IMR-90 (cell line): ENCODE data around the gene GCN1. TPM values are rescaled to one million over a fixed set of nuclear protein-coding genes. Genes with fewer than 3 reads are reported as not detected.

Source experiments
- ATAC-seq: fragments of 200-7000 bp; cut with Tn5 transposase; 2 replicates; pipeline ENCODE4 v1.9.1; 2020; ENCODE audit warnings: low read depth, mild to moderate bottlenecking, moderate library complexity
- BruUV-seq: library from RNA; stranded (reverse); fragments of 400-500 nt; replicated peaks from 2 replicates; lab custom pipeline; 2021; lab: Mats Ljungman, UMichigan
- CTCF ChIA-PET: fragments of 300-600 bp; formaldehyde crosslinking; extraction: SDS; loops from one replicate; lab custom pipeline; 2021; ENCODE audit warnings: antibody characterized with exemption; lab: Yijun Ruan, JAX
- POLR2A ChIA-PET: fragments of 300-600 bp; sonication (Branson Sonifier 250); formaldehyde crosslinking; loops from one replicate; lab custom pipeline; 2022; ENCODE audit warnings: antibody characterized with exemption; ENCODE audit not compliant: unreplicated experiment; lab: Charles Lee
- DNase-seq: peaks from one replicate; pipeline ENCODE4 v3.0.0; 2013
- H2AFZ ChIP-seq: replicated peaks from 2 replicates; pipeline ENCODE3; 2013; ENCODE audit warnings: low read length, mild to moderate bottlenecking; ENCODE audit not compliant: poor library complexity
- H2AK5ac ChIP-seq: 2 replicates; pipeline ENCODE4 v1.6.1; 2013; ENCODE audit warnings: low read depth, low read length, inconsistent platforms
- H2AK9ac ChIP-seq: replicated peaks from 2 replicates; pipeline ENCODE3; 2013; ENCODE audit warnings: mild to moderate bottlenecking, low read depth, low read length, moderate library complexity; ENCODE audit not compliant: poor library complexity
- H2BK120ac ChIP-seq: 2 replicates; pipeline ENCODE4 v1.6.1; 2013; ENCODE audit warnings: low read depth, low read length, inconsistent platforms
- H2BK15ac ChIP-seq: 3 replicates; pipeline ENCODE4 v1.6.1; 2013; ENCODE audit warnings: low read depth, low read length, inconsistent platforms
- H2BK20ac ChIP-seq: 2 replicates; pipeline ENCODE4 v1.6.1; 2013; ENCODE audit warnings: low read depth, mild to moderate bottlenecking, inconsistent platforms, low read length, moderate library complexity
- H2BK5ac ChIP-seq: 2 replicates; pipeline ENCODE4 v1.6.1; 2013; ENCODE audit warnings: mild to moderate bottlenecking, low read depth, low read length, inconsistent platforms; ENCODE audit not compliant: poor library complexity, severe bottlenecking
- H3K14ac ChIP-seq: replicated peaks from 2 replicates; pipeline ENCODE4 v1.6.1; 2013; ENCODE audit warnings: low read depth, low read length, inconsistent platforms
- H3K18ac ChIP-seq: 2 replicates; pipeline ENCODE4 v1.6.1; 2013; ENCODE audit warnings: low read depth, low read length, control low read depth
- H3K23ac ChIP-seq: 2 replicates; pipeline ENCODE4 v1.6.1; 2013; ENCODE audit warnings: low read depth, low read length, inconsistent platforms
- H3K27ac ChIP-seq: 2 replicates; pipeline ENCODE4 v1.5.1; 2013; ENCODE audit warnings: mild to moderate bottlenecking, control low read depth, low read length; ENCODE audit not compliant: insufficient read depth
- H3K27me3 ChIP-seq: 2 replicates; pipeline ENCODE4 v1.6.1; 2013; ENCODE audit warnings: low read length; ENCODE audit not compliant: control insufficient read depth, insufficient read depth
- H3K36me3 ChIP-seq: 2 replicates; pipeline ENCODE4 v1.6.1; 2013; ENCODE audit warnings: low read length, mixed read lengths; ENCODE audit not compliant: control insufficient read depth, insufficient read depth
- H3K4ac ChIP-seq: 2 replicates; pipeline ENCODE4 v1.6.1; 2013; ENCODE audit warnings: low read depth, low read length, inconsistent platforms
- H3K4me1 ChIP-seq: 2 replicates; pipeline ENCODE4 v1.6.1; 2013; ENCODE audit warnings: low read length, mixed read lengths; ENCODE audit not compliant: control insufficient read depth, insufficient read depth
- H3K4me2 ChIP-seq: 2 replicates; pipeline ENCODE4 v1.6.1; 2013; ENCODE audit warnings: low read depth, mild to moderate bottlenecking, control low read depth, low read length, moderate library complexity
- H3K4me3 ChIP-seq: 2 replicates; pipeline ENCODE4 v1.5.1; 2013; ENCODE audit warnings: low read depth, mild to moderate bottlenecking, control low read depth, low read length, moderate library complexity; ENCODE audit not compliant: insufficient read depth
- H3K56ac ChIP-seq: 2 replicates; pipeline ENCODE4 v1.6.1; 2013; ENCODE audit warnings: low read length, inconsistent platforms; ENCODE audit not compliant: insufficient read depth; ENCODE audit errors: extremely low read depth
- H3K79me1 ChIP-seq, 2 experiments: 2 replicates each; pipeline ENCODE4 v1.6.1; 2013; ENCODE audit warnings: low read length in 2 of 2, inconsistent platforms in 1 of 2, low read depth in 1 of 2
- H3K9ac ChIP-seq: 2 replicates; pipeline ENCODE4 v1.6.1; 2013; ENCODE audit warnings: low read depth, low read length, control low read depth
- H3K9me1 ChIP-seq: 2 replicates; pipeline ENCODE4 v1.6.1; 2013; ENCODE audit warnings: low read length, inconsistent platforms; ENCODE audit not compliant: insufficient read depth
- H3K9me3 ChIP-seq: 2 replicates; pipeline ENCODE4 v1.6.1; 2013; ENCODE audit warnings: low read length; ENCODE audit not compliant: control insufficient read depth, insufficient read depth
- H4K20me1 ChIP-seq: 2 replicates; pipeline ENCODE4 v1.6.1; 2013; ENCODE audit warnings: low read length, inconsistent platforms; ENCODE audit not compliant: insufficient read depth
- H4K5ac ChIP-seq: 2 replicates; pipeline ENCODE4 v1.6.1; 2013; ENCODE audit warnings: mild to moderate bottlenecking, low read depth, low read length, control low read depth
- H4K8ac ChIP-seq, 2 experiments: 2 replicates each; pipeline ENCODE4 v1.6.1; 2013; ENCODE audit warnings: low read depth in 2 of 2, low read length in 2 of 2, control low read depth in 1 of 2, inconsistent platforms in 1 of 2
- H4K91ac ChIP-seq: 2 replicates; pipeline ENCODE4 v1.6.1; 2013; ENCODE audit warnings: low read depth, low read length, inconsistent platforms; ENCODE audit not compliant: insufficient read depth
- FOS ChIP-seq: fragments of 150-350 bp; IDR thresholded peaks from 2 replicates; pipeline ENCODE4 v1.6.1; 2016; ENCODE audit warnings: low read depth, low read length
- MAFK ChIP-seq: IDR thresholded peaks from 2 replicates; pipeline ENCODE4 v1.6.1; 2012; ENCODE audit warnings: low read depth, low read length, improper control_type of control experiment
- NFE2L2 ChIP-seq: fragments of 150-350 bp; IDR thresholded peaks from 2 replicates; pipeline ENCODE4 v1.6.1; 2016; ENCODE audit warnings: low read depth, mild to moderate bottlenecking, low read length
- SMC3 ChIP-seq: fragments of 150-350 bp; IDR thresholded peaks from 2 replicates; pipeline ENCODE4 v1.6.1; 2016; ENCODE audit warnings: low read depth, mild to moderate bottlenecking, antibody characterized with exemption, low read length, moderate library complexity
- WGBS, 2 experiments: methylation state at CpG; one replicate each; pipeline versions ENCODE4 v1.1.5 to v1.1.7; 2013; ENCODE audit warnings: missing lambda C conversion rate in 2 of 2; ENCODE audit not compliant: insufficient read length in 1 of 2; ENCODE audit errors: extremely low coverage in 2 of 2; 5-methylcytosine and 5-hydroxymethylcytosine counted together
- dilution Hi-C: fragments of 300-500 bp; cut with HindIII; formaldehyde crosslinking; loops from one replicate; pipeline ENCODE4 v1.14.3; 2018; ENCODE audit warnings: low sequenced_read_pairs; ENCODE audit not compliant: unreplicated experiment
- in situ Hi-C: fragments of 300-500 bp; cut with MboI; formaldehyde crosslinking; loops from 3 replicates; pipeline ENCODE4 v1.14.3; 2019; ENCODE audit warnings: low sequenced_read_pairs, inconsistent platforms, mixed read lengths
- intact Hi-C: fragments of 100-400 bp; cut with micrococcal nuclease; formaldehyde crosslinking; loops from 2 replicates; pipeline ENCODE4 v1.10.0; 2022
- polyA plus RNA-seq, 3 experiments: library from polyadenylated mRNA; depleted of rRNA; stranded (reverse); fragments of >200 nt; gene quantifications; 2 replicates each; pipeline ENCODE4 v1.2.3, GENCODE V29; 2012; ENCODE audit warnings: low replicate concordance in 1 of 3
- total RNA-seq: library from RNA; depleted of rRNA; stranded (reverse); fragments of >200 nt; gene quantifications from 2 replicates; pipeline ENCODE4 v1.2.3, GENCODE V29; 2012
- TF ChIP-seq, protein P1 (sequence below): fragments of 150-350 bp; IDR thresholded peaks from 2 replicates; pipeline ENCODE4 v1.6.1; 2016; ENCODE audit warnings: low read depth, mild to moderate bottlenecking, low read length, moderate library complexity, borderline replicate concordance
- TF ChIP-seq, protein P2 (sequence below): fragments of 150-350 bp; IDR thresholded peaks from 2 replicates; pipeline ENCODE4 v1.6.1; 2017; ENCODE audit warnings: mild to moderate bottlenecking, antibody characterized with exemption, low read length, low read depth

Gene GCN1
- total and polyA plus RNA-seq, 2 of the 4 experiments (the other 2 are of a cell fraction) = 57.8 to 77.6 TPM

DNA sequence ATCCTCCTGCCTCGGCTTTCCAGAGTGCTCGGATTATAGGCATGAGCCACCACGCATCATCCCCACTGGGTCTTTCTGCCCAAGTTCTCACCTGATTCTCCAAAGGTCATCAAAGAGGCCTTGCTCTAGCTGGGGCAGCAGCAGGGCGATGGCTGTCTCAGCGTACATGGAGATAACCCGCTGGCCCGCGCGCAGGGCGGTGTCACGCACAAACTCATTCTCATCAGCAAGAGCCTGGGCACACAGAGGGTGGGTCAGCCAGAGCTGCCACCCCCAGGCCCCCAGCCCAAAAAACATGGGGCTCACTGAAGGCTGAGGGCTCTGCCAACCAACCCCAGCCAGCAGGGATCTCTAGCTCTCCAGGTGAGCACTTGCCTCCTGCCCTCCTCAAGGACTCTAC lies 50.3 kb downstream of the GCN1 start:
- in situ Hi-C loops = loop anchor here (5.0 kb wide), 1 partner anchor 38 kb away; no protein-coding TSS in a partner anchor
- TF ChIP-seq NFE2L2 (no peak), SMC3 (no peak), FOS (no peak), MAFK (no peak)
- TF ChIP-seq, protein P1, sequence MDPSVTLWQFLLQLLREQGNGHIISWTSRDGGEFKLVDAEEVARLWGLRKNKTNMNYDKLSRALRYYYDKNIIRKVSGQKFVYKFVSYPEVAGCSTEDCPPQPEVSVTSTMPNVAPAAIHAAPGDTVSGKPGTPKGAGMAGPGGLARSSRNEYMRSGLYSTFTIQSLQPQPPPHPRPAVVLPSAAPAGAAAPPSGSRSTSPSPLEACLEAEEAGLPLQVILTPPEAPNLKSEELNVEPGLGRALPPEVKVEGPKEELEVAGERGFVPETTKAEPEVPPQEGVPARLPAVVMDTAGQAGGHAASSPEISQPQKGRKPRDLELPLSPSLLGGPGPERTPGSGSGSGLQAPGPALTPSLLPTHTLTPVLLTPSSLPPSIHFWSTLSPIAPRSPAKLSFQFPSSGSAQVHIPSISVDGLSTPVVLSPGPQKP = no peak
- TF ChIP-seq, protein P2, sequence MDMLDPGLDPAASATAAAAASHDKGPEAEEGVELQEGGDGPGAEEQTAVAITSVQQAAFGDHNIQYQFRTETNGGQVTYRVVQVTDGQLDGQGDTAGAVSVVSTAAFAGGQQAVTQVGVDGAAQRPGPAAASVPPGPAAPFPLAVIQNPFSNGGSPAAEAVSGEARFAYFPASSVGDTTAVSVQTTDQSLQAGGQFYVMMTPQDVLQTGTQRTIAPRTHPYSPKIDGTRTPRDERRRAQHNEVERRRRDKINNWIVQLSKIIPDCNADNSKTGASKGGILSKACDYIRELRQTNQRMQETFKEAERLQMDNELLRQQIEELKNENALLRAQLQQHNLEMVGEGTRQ = no peak
- no peak overlapping the region for H4K8ac ChIP-seq
- no peak overlapping the region for H3K27ac ChIP-seq
- H2BK20ac ChIP-seq = no peak overlapping the region
- H3K23ac ChIP-seq = no peak overlapping the region
- no peak overlapping the region for H4K91ac ChIP-seq
- H3K4me3 ChIP-seq = no peak overlapping the region
- BruUV-seq = no TSS peak
- no peak overlapping the region for H3K4me2 ChIP-seq
- H3K14ac ChIP-seq = no peak overlapping the region
- H2AK5ac ChIP-seq = no peak overlapping the region
- H2BK15ac ChIP-seq = no peak overlapping the region
- H3K27me3 ChIP-seq = no peaks in the 10 kb centered on the region
- ATAC-seq (no peak), DNase-seq (no peak)
- CTCF ChIA-PET = interaction anchor here (0.6 kb wide), 1 partner anchor 158 kb away, joined by 10 read pairs; the partner anchor contains the start of gene SIRT4
- H4K5ac ChIP-seq = no peak overlapping the region
- peaks cover 19% of the 10 kb centered on the region for H4K20me1 ChIP-seq
- H2BK120ac ChIP-seq = no peak overlapping the region
- peaks cover 11 to 31% of the 10 kb centered on the region in 2 experiments for H3K79me1 ChIP-seq
- no peak overlapping the region for H3K56ac ChIP-seq
- WGBS, 2 experiments = 93% methylated on average over 3 of the region's 11 CpGs; no CpG with 5 or more reads in 1 of the 2 experiments
- dilution Hi-C loops = no loop called here
- peaks cover 82% of the 10 kb centered on the region for H3K36me3 ChIP-seq
- peaks cover 11% of the 10 kb centered on the region for H3K4me1 ChIP-seq
- H2BK5ac ChIP-seq = no peak overlapping the region
- H2AFZ ChIP-seq = no peak overlapping the region
- H3K18ac ChIP-seq = no peak overlapping the region
- POLR2A ChIA-PET = no interaction called here
- no peak overlapping the region for H3K9ac ChIP-seq
- no peak overlapping the region for H2AK9ac ChIP-seq
- no peaks in the 10 kb centered on the region for H3K9me3 ChIP-seq
- intact Hi-C loops = loop anchor here (5.0 kb wide), 1 partner anchor 33 kb away; no protein-coding TSS in a partner anchor
- no peak overlapping the region for H3K4ac ChIP-seq
- H3K9me1 ChIP-seq = peaks cover 20% of the 10 kb centered on the region
